Glutamatergic neuron (in vitro differentiated cells): Measurements from ENCODE around the gene MNX1. TPM values are rescaled to one million over a fixed set of nuclear protein-coding genes. Genes with fewer than 3 reads are reported as not detected.

ENCODE experiments used
- DNase-seq: peaks from one replicate; pipeline ENCODE4 v3.0.0; 2022
- H3K27ac Mint-ChIP-seq: one replicate; pipeline ENCODE4 v1.8.0; 2020; ENCODE audit warnings: mild to moderate bottlenecking, mixed read lengths, inconsistent platforms; ENCODE audit not compliant: unreplicated experiment
- H3K27me3 Mint-ChIP-seq: one replicate; pipeline ENCODE4 v1.8.0; 2020; ENCODE audit warnings: mild to moderate bottlenecking, moderate library complexity, mixed read lengths, inconsistent platforms; ENCODE audit not compliant: unreplicated experiment
- H3K36me3 Mint-ChIP-seq: one replicate; pipeline ENCODE4 v1.8.0; 2020; ENCODE audit warnings: mild to moderate bottlenecking, mixed read lengths, inconsistent platforms; ENCODE audit not compliant: unreplicated experiment
- H3K4me1 Mint-ChIP-seq: one replicate; pipeline ENCODE4 v1.8.0; 2020; ENCODE audit warnings: mild to moderate bottlenecking, low read depth, mixed read lengths, inconsistent platforms; ENCODE audit not compliant: unreplicated experiment
- H3K4me3 Mint-ChIP-seq: one replicate; pipeline ENCODE4 v1.8.0; 2020; ENCODE audit warnings: mild to moderate bottlenecking, mixed read lengths, inconsistent platforms; ENCODE audit not compliant: unreplicated experiment
- H3K9me3 Mint-ChIP-seq: one replicate; pipeline ENCODE4 v1.8.0; 2020; ENCODE audit warnings: mild to moderate bottlenecking, moderate library complexity, mixed read lengths, inconsistent platforms; ENCODE audit not compliant: unreplicated experiment
- total RNA-seq: library from RNA; stranded (reverse); fragmentation: NEBNext Ultra II Directional; extraction: Animal tissue kit (Norgen Biotek cat#: 25700); gene quantifications from one replicate; pipeline ENCODE4 v1.2.1, GENCODE V29; 2021; ENCODE audit not compliant: unreplicated experiment
- TF ChIP-seq, protein P1 (sequence below): fragments of 200-600 bp; sonication (generic); IDR thresholded peaks from one replicate; pipeline ENCODE4 v1.5.0; 2021; ENCODE audit not compliant: partially characterized antibody, unreplicated experiment

The MNX1 gene
- total RNA-seq, 1 donor from 2014 or later, result 0.59 TPM

DNA sequence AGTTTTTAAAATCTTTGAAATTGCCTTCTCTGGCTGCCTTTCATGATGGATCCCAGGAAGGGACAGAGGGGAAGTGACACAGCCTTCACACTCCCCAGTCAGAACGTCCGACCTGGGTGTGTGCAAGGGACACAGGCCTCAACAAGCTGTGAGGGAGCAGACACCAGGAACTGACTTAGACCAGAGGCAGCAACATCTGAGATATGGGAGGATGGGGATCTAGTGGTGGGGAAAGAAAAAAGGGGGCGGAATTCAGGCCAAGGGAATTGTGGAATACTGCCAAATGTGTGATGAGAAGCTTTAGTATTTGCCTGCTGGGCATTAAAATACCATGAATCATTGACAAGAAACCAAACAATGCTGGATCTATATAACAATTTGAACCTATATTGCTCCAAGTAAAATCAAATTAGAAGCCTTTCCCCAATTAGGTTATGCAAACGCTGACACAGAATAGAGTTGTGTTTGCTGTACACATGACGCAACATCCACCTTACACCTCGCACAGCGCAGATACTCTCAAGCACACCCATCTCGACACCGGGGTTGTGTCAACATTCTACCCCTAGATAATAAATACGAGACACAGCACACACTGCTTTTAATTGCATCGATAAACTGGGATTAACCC lies 17.2 kb upstream of the MNX1 start:
- TF ChIP-seq, protein P1, sequence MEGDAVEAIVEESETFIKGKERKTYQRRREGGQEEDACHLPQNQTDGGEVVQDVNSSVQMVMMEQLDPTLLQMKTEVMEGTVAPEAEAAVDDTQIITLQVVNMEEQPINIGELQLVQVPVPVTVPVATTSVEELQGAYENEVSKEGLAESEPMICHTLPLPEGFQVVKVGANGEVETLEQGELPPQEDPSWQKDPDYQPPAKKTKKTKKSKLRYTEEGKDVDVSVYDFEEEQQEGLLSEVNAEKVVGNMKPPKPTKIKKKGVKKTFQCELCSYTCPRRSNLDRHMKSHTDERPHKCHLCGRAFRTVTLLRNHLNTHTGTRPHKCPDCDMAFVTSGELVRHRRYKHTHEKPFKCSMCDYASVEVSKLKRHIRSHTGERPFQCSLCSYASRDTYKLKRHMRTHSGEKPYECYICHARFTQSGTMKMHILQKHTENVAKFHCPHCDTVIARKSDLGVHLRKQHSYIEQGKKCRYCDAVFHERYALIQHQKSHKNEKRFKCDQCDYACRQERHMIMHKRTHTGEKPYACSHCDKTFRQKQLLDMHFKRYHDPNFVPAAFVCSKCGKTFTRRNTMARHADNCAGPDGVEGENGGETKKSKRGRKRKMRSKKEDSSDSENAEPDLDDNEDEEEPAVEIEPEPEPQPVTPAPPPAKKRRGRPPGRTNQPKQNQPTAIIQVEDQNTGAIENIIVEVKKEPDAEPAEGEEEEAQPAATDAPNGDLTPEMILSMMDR, result no peak
- H3K36me3 Mint-ChIP-seq, result no peaks in the 10 kb centered on the region

DNA sequence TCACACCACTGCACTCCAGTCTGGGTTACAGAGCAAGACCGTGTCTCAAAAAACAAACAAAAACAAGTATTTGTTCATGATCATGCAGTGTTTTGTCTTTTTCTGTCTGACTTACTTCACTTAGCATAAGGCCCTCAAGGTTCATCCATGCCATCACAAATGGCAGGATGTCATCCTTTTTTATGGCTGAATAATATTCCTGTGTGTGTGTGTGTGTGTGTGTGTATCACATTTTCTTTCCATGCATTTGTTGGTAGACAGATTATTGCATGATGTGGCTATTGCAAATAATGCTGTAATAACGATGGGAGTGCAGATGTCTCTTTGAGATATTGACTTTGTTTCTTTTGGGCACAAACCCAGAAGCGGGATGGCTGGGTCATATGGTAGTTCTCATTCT lies 14.3 kb upstream of the MNX1 start:
- H3K4me1 Mint-ChIP-seq, result no peaks in the 10 kb centered on the region

More for the DNA sequence above, 17.2 kb upstream of the MNX1 start:
- H3K4me1 Mint-ChIP-seq, result no peaks in the 10 kb centered on the region
- H3K4me3 Mint-ChIP-seq, result no peak overlapping the region
- H3K27ac Mint-ChIP-seq, result no peak overlapping the region
- peaks cover 5% of the 10 kb centered on the region for H3K9me3 Mint-ChIP-seq
- DNase-seq, result no peak
- peaks cover 22% of the 10 kb centered on the region for H3K27me3 Mint-ChIP-seq

DNA sequence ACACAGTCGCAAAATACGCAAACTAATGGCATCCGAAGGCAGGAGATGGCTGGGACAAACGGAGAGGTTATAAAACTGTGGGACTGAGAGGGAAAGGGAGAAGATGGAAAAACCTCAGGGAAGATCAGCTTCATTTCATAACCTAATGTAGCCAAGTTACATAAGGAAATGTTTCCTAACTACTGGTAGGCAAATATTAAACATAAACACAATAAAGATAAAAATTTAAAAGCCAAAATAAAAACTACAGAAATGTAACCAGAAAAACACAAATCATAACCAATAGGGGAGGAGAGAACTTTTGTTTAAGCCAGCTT lies 13.1 kb upstream of the MNX1 start:
- no peak for DNase-seq
- Mint-ChIP-seq H3K27me3 (peaks cover 29% of the 10 kb centered on the region), H3K36me3 (no peaks in the 10 kb centered on the region), H3K4me1 (peaks cover 2% of the 10 kb centered on the region), H3K27ac (no peak overlapping the region), H3K4me3 (no peak overlapping the region), H3K9me3 (peaks cover 7% of the 10 kb centered on the region)
- TF ChIP-seq, protein P1, result no peak

More for the DNA sequence above, 14.3 kb upstream of the MNX1 start:
- TF ChIP-seq, protein P1, result no peak
- peaks cover 32% of the 10 kb centered on the region for H3K27me3 Mint-ChIP-seq
- no peak for DNase-seq
- H3K9me3 Mint-ChIP-seq, result peaks cover 7% of the 10 kb centered on the region
- no peak overlapping the region for H3K27ac Mint-ChIP-seq
- H3K36me3 Mint-ChIP-seq, result no peaks in the 10 kb centered on the region
- no peak overlapping the region for H3K4me3 Mint-ChIP-seq

DNA sequence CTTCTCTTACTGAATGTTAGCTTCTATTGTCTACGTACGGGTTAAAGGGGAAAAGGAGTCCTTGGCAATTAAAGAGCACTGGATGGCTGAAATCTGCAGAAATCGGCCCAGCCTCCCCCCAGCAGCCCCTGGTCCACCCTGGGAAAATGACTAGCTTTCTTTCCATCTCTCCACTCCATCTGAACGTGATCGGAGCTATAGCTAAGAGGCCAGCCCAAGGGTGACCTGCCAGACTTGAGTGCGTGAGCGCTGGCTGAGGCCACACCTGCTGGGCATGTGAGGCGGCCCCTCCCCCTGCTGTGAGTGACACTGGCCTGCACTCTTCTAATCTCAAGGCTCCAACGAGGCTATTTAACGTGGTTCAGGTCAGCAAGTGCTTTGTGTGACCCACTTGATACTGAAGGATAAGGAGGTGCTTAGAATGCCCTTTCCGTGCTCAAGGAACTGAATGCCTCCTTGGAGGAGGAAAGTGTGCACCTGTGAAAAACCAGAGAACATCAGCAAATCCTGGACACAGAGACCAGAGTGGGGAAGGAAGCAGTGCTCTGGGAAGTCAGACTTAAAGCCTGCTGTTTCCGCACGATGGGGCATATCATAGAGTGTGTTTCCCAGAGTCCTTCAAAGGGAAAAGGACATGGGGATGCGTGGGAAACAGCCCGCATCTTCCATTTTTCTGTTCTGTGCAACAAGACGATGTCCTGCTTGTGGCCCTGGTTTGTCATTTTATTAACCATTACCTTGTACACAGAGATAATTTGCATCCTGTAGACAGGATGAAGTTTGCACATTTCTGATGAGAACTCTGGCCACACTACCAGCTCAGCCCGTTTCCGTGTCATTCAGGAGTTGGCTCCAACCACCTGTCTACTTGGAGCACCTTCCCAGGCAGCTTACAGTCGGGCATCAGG lies 12.5 kb upstream of the MNX1 start:
- H3K4me3 Mint-ChIP-seq, result no peak overlapping the region
- peaks cover 29% of the 10 kb centered on the region for H3K27me3 Mint-ChIP-seq
- H3K9me3 Mint-ChIP-seq, result peaks cover 7% of the 10 kb centered on the region
- H3K4me1 Mint-ChIP-seq, result peaks cover 3% of the 10 kb centered on the region
- no peak for DNase-seq
- no peak overlapping the region for H3K27ac Mint-ChIP-seq
- TF ChIP-seq, protein P1, result no peak
- no peaks in the 10 kb centered on the region for H3K36me3 Mint-ChIP-seq
